HG02870 (cell line): ENCODE measurements around the gene DOCK1.
"Not testable (repeated sequence)": the region's sequence is repeated elsewhere in the genome, so short reads cannot be mapped to it uniquely, and the experiment has no call there.

Experiments
- ATAC-seq: cut with Tn5 transposase; IDR thresholded peaks from one replicate; pipeline ENCODE4 v1.9.1; 2021; ENCODE audit warnings: mild to moderate bottlenecking, moderate library complexity; ENCODE audit not compliant: unreplicated experiment

The DOCK1 gene

GRCh38 chr10:126924180-126924914 lies 19.1 kb downstream of the DOCK1 start:
- no peak for ATAC-seq

GRCh38 chr10:126924915-126925300 lies 19.7 kb downstream of the DOCK1 start:
- ATAC-seq, result no peak

GRCh38 chr10:126926568-126926967 lies 21.3 kb downstream of the DOCK1 start:
- ATAC-seq, result no peak

DNA sequence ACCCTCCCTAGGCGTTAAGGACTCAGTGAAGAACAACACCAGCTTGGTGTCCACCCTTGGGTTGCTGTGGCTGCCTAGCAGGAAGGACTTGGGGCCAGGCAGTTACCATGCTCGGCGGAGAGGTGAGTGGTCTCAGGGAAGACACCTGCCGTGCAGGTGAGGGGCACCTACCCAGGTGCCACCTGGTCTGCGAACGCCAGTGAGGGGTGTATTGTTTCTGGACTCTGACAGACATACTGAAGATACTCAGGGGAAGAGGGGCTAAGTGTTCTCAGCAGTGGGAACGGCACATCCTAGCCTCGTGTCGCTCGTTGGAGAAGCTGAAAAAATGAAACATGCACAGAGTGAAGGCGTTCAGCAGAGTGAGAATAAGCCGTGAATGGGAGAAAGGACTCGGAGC lies 22.6 kb downstream of the DOCK1 start:
- no peak for ATAC-seq

GRCh38 chr10:126928274-126928673 lies 23.0 kb downstream of the DOCK1 start:
- no peak for ATAC-seq

GRCh38 chr10:126929391-126929790 lies 24.2 kb downstream of the DOCK1 start:
- no peak for ATAC-seq

- ATAC-seq, result no peak
Measured at GRCh38 chr10:126930131-126930882, 25.1 kb downstream of the DOCK1 start.

- no peak for ATAC-seq
Measured at GRCh38 chr10:126930883-126931503, 25.8 kb downstream of the DOCK1 start.

GRCh38 chr10:126931544-126931943 lies 26.3 kb downstream of the DOCK1 start:
- ATAC-seq, result no peak

DNA sequence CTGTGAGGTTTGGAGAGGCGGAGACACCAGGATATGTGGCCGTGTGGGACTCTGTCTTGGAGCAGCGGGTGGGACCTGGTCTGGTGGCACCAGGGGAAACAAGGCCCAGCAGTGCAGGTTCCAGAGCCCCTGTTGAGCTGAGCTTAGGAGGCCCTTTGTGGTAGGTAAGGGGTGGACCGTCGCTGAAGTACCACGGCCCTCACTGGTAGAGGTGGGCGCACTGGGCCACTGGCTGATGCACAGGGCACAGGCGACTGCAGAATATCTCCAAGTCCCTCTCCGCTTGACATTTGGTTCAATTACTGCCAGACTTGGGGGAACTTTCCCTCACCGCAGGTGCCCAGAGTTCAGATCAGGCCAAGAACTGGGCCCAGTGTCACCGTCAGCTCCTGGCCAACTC lies 27.3 kb downstream of the DOCK1 start:
- no peak for ATAC-seq

DNA sequence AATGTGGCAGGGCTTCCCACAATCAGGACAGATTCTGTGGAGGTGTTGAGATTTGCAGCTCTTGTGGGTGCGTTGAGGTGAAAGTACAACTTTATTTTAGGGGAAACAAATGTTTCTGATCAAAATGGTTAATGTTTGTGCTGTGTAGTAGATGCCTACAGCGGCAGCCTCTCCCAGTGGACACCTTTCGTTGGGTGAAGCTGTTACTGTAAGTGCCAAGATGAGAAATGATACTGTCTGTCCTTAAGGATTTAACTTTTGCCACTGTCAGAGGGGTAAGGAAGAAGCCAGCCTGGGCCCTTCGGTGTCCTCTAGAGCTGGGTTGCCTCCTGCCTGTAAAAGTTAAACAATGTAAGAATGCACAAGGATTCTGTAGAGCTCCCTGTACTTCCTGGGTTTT lies 27.9 kb downstream of the DOCK1 start:
- ATAC-seq, result no peak

DNA sequence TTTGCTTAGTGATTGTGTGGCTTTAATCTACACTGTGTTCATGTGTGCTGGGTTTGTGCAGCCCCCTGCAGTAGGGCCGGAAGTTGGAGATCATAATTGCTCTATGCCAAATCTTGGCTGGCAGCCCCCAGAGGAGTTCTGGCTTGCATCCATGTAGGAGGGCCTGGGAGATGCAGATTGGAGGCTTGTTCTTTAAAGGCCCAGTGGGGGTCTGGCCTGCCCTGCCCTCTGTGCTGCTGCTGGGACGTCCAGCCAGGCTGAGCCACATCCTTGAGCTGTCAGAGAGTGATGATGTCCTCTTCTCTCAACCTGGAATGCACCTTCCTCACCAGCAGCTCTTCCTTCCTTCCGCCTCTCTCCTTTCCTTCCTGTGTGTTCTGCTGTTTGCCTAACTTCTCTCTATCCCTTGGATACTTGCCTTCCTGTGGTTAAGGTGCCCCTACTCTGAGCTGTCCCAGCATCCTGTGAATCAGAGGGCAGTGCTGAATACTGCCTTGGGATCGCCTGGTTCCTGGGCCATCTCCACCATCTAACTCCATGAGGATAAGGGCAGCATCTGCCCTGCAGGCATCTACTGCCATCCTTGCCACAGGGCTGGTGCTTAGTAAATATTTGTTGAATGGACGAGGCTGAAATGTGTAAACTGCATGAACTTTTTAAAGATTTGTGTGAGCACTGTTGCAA lies 30.2 kb downstream of the DOCK1 start:
- ATAC-seq, result no peak

DNA sequence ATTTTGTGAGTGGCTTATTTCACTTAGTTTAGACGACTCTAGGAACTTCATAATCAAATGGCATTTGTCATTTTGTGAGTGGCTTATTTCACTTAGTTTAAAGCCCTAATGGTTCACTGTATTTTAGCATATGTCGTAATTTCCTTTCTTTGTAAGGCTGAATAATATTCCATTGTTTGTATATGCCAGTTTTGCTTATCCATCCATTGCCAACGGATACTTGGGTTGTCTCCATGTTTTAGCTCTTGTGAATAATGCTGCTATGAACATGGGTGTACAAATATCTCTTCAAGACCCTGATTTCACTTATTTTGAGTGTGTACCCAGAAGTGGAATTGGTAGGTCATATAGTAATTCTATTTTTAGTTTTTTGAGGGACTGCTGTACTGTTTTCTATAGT lies 31.8 kb downstream of the DOCK1 start:
- no peak for ATAC-seq

DNA sequence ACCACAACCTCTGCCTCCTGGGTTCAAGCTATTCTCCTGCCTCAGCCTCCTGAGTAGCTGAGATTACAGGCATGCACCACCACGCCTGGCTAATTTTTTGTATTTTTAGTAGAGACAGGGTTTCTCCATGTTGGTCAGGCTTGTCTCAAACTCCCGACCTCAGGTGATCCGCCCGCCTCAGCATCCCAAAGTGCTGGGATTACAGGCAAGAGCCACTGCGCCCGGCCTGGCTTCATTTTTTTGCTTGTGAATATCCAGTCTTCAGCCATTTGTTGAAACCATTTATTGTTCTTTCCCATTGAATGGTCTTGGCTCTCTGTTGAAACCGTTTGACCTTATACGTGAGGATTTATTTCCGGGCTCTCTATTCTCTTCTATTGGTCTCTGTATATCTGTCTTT lies 32.9 kb downstream of the DOCK1 start:
- ATAC-seq, result not testable (repeated sequence)

GRCh38 chr10:126939706-126940105 lies 34.5 kb downstream of the DOCK1 start:
- ATAC-seq, result no peak

GRCh38 chr10:126940670-126941310 lies 35.6 kb downstream of the DOCK1 start:
- no peak for ATAC-seq

- no peak for ATAC-seq
Measured at GRCh38 chr10:126944191-126944590, 39.0 kb downstream of the DOCK1 start.

- ATAC-seq, result no peak
Measured at GRCh38 chr10:126945351-126946030, 40.3 kb downstream of the DOCK1 start.

DNA sequence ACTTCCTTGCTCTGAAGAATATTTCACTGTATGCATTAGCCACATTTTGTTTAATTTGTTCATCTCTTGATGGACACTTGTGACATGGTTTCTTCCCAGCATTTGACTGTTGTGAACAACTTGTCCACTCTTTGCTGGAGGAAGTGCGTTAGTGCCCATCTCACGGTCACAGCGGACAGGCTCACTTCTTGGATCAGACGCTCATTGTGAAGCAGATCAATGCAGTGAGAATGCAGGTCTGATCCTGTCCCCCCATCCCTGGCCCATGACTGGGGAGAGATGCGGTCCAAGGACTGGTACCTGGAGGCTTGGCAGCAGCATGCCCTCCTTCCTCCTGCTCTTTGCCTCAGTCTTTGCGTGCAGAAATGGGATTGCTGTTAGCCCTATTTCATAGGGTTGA lies 41.5 kb downstream of the DOCK1 start:
- ATAC-seq, result no peak

GRCh38 chr10:126948355-126949160 lies 43.3 kb downstream of the DOCK1 start:
- ATAC-seq, result no peak
